Activated CD8-positive, alpha-beta memory T cell treated with anti-CD3 and anti-CD28 coated beads for 48 hours (primary cell): ENCODE results near the gene MYL10.

Source experiments
- DNase-seq, 3 experiments: peaks; one replicate each; pipeline ENCODE4 v3.0.0-alpha.2; 2020; ENCODE audit warnings: low read depth in 2 of 3, low spot score in 2 of 3

Gene MYL10

GRCh38 chr7:101598422-101598985 lies 30.6 kb downstream of the MYL10 start:
- no peak for DNase-seq

- no peak for DNase-seq
These were observed 31.2 kb downstream of the MYL10 start for GRCh38 chr7:101597941-101598340.

- no peak for DNase-seq
These were observed 32.2 kb downstream of the MYL10 start for GRCh38 chr7:101596898-101597297.

- DNase-seq = no peak
These were observed 33.1 kb downstream of the MYL10 start for GRCh38 chr7:101595766-101596537.

- no peak for DNase-seq
These were observed 33.9 kb downstream of the MYL10 start for GRCh38 chr7:101595246-101595645.

GRCh38 chr7:101594790-101595189 lies 34.3 kb downstream of the MYL10 start:
- no peak for DNase-seq

GRCh38 chr7:101593556-101593955 lies 35.5 kb downstream of the MYL10 start:
- DNase-seq = no peak

GRCh38 chr7:101591504-101591903 lies 37.6 kb downstream of the MYL10 start:
- DNase-seq = no peak

GRCh38 chr7:101590663-101591435 lies 38.2 kb downstream of the MYL10 start:
- DNase-seq = no peak

GRCh38 chr7:101589976-101590662 lies 39.0 kb downstream of the MYL10 start:
- no peak for DNase-seq

- no peak for DNase-seq
These were observed 40.0 kb downstream of the MYL10 start for GRCh38 chr7:101589052-101589451.

GRCh38 chr7:101588131-101588935 lies 40.8 kb downstream of the MYL10 start:
- no peak for DNase-seq

- no peak for DNase-seq
These were observed 42.0 kb downstream of the MYL10 start for GRCh38 chr7:101586906-101587677.

- DNase-seq = no peak
These were observed 42.8 kb downstream of the MYL10 start for GRCh38 chr7:101586078-101586905.

- DNase-seq = no peak
These were observed 46.1 kb downstream of the MYL10 start for GRCh38 chr7:101582971-101583370.

GRCh38 chr7:101581891-101582290 lies 47.2 kb downstream of the MYL10 start:
- no peak for DNase-seq

GRCh38 chr7:101580596-101580995 lies 48.5 kb downstream of the MYL10 start:
- DNase-seq = no peak

- no peak for DNase-seq
These were observed 50.5 kb downstream of the MYL10 start for GRCh38 chr7:101578552-101578951.

- no peak for DNase-seq
These were observed 52.1 kb downstream of the MYL10 start for GRCh38 chr7:101576998-101577397.
